Caco-2 (cell line): ENCODE data around the gene AFF4. TPM values are rescaled to one million over a fixed set of nuclear protein-coding genes. Genes with fewer than 3 reads are reported as not detected.

ENCODE experiments used
- BruUV-seq: library from RNA; stranded (reverse); fragments of 400-500 nt; replicated peaks from 2 replicates; lab custom pipeline; 2021; lab: Mats Ljungman, UMichigan
- CTCF ChIA-PET: fragments of 300-600 bp; sonication (Branson Sonifier 250); formaldehyde crosslinking; loops from one replicate; lab custom pipeline; 2022; ENCODE audit warnings: antibody characterized with exemption; lab: Charles Lee
- POLR2A ChIA-PET: fragments of 300-600 bp; sonication (Branson Sonifier 250); formaldehyde crosslinking; loops from one replicate; lab custom pipeline; 2022; ENCODE audit warnings: antibody characterized with exemption; lab: Charles Lee
- DNase-seq, 2 experiments: peaks; one replicate each; pipeline versions ENCODE4 v3.0.0 to v3.0.0-alpha.2; 2020 to 2022
- H3K27me3 ChIP-seq: replicated peaks from 2 replicates; pipeline ENCODE4 v1.6.0; 2011; ENCODE audit warnings: low read length; ENCODE audit not compliant: control insufficient read depth, insufficient read depth
- H3K36me3 ChIP-seq: 2 replicates; pipeline ENCODE4 v1.5.1; 2011; ENCODE audit warnings: low read length; ENCODE audit not compliant: control insufficient read depth, insufficient read depth
- H3K4me1 ChIP-seq: fragments of 250-450 bp; sonication (Bioruptor Pico); 2 replicates; pipeline ENCODE4 v1.5.1; 2020; ENCODE audit warnings: mild to moderate bottlenecking
- H3K4me3 ChIP-seq: 2 replicates; pipeline ENCODE4 v1.5.1; 2011; ENCODE audit warnings: low read depth, mild to moderate bottlenecking, control low read depth, low read length
- H3K9me3 ChIP-seq: fragments of 250-450 bp; sonication (Bioruptor Pico); 2 replicates; pipeline ENCODE4 v1.5.1; 2020; ENCODE audit warnings: mild to moderate bottlenecking, moderate library complexity
- H3K27ac Mint-ChIP-seq: one replicate; pipeline ENCODE4 v1.8.0; 2022; ENCODE audit warnings: mixed read lengths; ENCODE audit not compliant: unreplicated experiment
- H3K27me3 Mint-ChIP-seq: one replicate; pipeline ENCODE4 v1.8.0; 2022; ENCODE audit warnings: mixed read lengths; ENCODE audit not compliant: insufficient read depth, unreplicated experiment
- H3K36me3 Mint-ChIP-seq: one replicate; pipeline ENCODE4 v1.8.0; 2022; ENCODE audit warnings: mild to moderate bottlenecking, mixed read lengths; ENCODE audit not compliant: insufficient read depth, unreplicated experiment
- H3K4me1 Mint-ChIP-seq: one replicate; pipeline ENCODE4 v1.8.0; 2022; ENCODE audit warnings: low read depth, mixed read lengths; ENCODE audit not compliant: unreplicated experiment
- H3K4me3 Mint-ChIP-seq: one replicate; pipeline ENCODE4 v1.8.0; 2022; ENCODE audit warnings: mild to moderate bottlenecking, moderate library complexity, mixed read lengths; ENCODE audit not compliant: unreplicated experiment
- H3K9me3 Mint-ChIP-seq: one replicate; pipeline ENCODE4 v1.8.0; 2022; ENCODE audit warnings: mixed read lengths; ENCODE audit not compliant: unreplicated experiment
- CTCF ChIP-seq, 2 experiments: fragments of 200-600 bp in 1 of 2; IDR thresholded peaks; 1 replicate in 1 of 2; 2 replicates in 1 of 2; pipeline versions ENCODE4 v1.5.1 to v1.8.0; 2011 to 2022; ENCODE audit warnings: antibody characterized with exemption in 1 of 2, control low read depth in 1 of 2, inconsistent platforms in 1 of 2, low read depth in 1 of 2, low read length in 1 of 2, mild to moderate bottlenecking in 1 of 2, moderate library complexity in 1 of 2; ENCODE audit not compliant: insufficient read depth in 1 of 2, severe bottlenecking in 1 of 2, unreplicated experiment in 1 of 2
- intact Hi-C: fragments of 100-400 bp; cut with micrococcal nuclease; formaldehyde crosslinking; loops from one replicate; pipeline ENCODE4 v1.10.0; 2022; ENCODE audit not compliant: unreplicated experiment
- total RNA-seq: library from RNA; stranded (reverse); gene quantifications from 2 replicates; pipeline ENCODE4 v1.2.3, GENCODE V29; 2022

The AFF4 gene
- total RNA-seq, 1 experiment from 2014 or later: 63.9 TPM

GRCh38 chr5:132898094-132898493, 65.3 kb downstream of the AFF4 start:
- peaks cover 80% of the 10 kb centered on the region for H3K36me3 Mint-ChIP-seq
- DNase-seq: no peak
- no peaks in the 10 kb centered on the region for H3K27me3 ChIP-seq
- no peaks in the 10 kb centered on the region for H3K4me1 Mint-ChIP-seq
- H3K27me3 Mint-ChIP-seq: no peaks in the 10 kb centered on the region
- no peaks in the 10 kb centered on the region for H3K36me3 ChIP-seq
- H3K4me3 ChIP-seq: no peak overlapping the region
- ChIA-PET POLR2A (no interaction called here), CTCF (no interaction called here)
- no peak overlapping the region for H3K4me3 Mint-ChIP-seq
- TF ChIP-seq CTCF (IDR thresholded peaks at IDR 0.05; ENCODE audit: insufficient read depth in 1 of 2, low read depth in 1 of 2, low read length in 1 of 2, severe bottlenecking in 1 of 2, unreplicated experiment in 1 of 2): no peak
- BruUV-seq: no TSS peak
- no peaks in the 10 kb centered on the region for H3K9me3 ChIP-seq
- no peaks in the 10 kb centered on the region for H3K9me3 Mint-ChIP-seq
- no peaks in the 10 kb centered on the region for H3K4me1 ChIP-seq
- intact Hi-C loops: no loop called here
- H3K27ac Mint-ChIP-seq: no peak overlapping the region

DNA sequence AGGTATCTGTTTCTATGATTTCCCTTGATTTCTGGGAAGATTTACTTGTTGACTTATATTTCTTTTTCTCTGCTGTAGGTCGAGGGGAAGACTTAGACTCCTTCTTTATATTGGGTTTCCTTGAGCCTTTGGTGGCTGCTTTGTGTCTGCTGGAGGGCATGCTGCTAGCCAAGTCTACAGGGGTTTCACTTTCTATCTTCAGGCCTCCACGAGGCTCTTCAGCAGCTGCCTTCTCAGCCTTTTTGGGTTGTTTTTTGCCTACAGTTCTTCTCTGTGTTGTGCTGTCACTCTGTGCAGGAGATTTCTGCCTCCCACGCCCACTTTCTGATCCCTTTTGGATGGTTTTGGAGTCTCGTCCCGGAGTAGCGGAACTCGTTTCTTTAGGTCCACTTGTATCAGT, 66.7 kb downstream of the AFF4 start:
- ChIA-PET POLR2A (no interaction called here), CTCF (no interaction called here)
- no peaks in the 10 kb centered on the region for H3K27me3 ChIP-seq
- H3K9me3 Mint-ChIP-seq: no peaks in the 10 kb centered on the region
- H3K36me3 Mint-ChIP-seq: peaks cover 79% of the 10 kb centered on the region
- no peak overlapping the region for H3K4me3 Mint-ChIP-seq
- no peaks in the 10 kb centered on the region for H3K9me3 ChIP-seq
- H3K4me3 ChIP-seq: no peak overlapping the region
- no peak overlapping the region for H3K27ac Mint-ChIP-seq
- H3K4me1 ChIP-seq: no peaks in the 10 kb centered on the region
- H3K4me1 Mint-ChIP-seq: no peaks in the 10 kb centered on the region
- no peaks in the 10 kb centered on the region for H3K27me3 Mint-ChIP-seq
- no peak for TF ChIP-seq CTCF (IDR thresholded peaks at IDR 0.05; ENCODE audit: insufficient read depth in 1 of 2, low read depth in 1 of 2, low read length in 1 of 2, severe bottlenecking in 1 of 2, unreplicated experiment in 1 of 2)
- H3K36me3 ChIP-seq: 0 out of 2 replicates have a peak, but pooled peaks cover 1% of the 10 kb centered on the region
- intact Hi-C loops: no loop called here
- TSS peak; percentile 36 for BruUV-seq
- DNase-seq: no peak

DNA sequence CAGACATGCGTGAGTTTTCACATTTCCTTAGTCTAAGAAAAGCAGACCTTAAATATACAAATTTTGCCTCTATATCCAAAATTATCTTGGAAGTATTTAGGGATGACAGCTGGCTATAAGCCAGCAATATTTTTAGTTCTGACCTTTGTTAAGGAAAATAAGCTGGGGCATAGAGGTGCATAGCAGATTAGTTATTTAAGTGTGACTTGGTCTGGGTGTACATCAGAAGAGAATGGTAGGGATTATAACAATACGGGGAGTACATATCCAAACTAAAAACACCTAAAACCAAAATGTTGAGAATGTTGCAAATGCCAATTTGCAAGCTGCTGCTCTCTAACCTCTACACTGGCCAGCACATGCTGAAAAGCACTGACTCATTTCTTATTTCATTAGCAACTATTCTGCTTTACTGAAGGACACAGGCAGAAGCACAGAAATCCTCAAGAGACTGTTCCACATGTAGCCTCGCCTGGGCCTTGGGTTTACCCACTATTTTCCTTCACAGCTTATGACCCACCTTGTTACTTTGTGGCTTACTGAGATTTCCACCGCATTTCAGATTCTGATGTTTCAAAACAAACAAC, 67.6 kb downstream of the AFF4 start:
- H3K27ac Mint-ChIP-seq: no peak overlapping the region
- 0 out of 2 replicates have a peak, but pooled peaks cover 1% of the 10 kb centered on the region for H3K36me3 ChIP-seq
- intact Hi-C loops: no loop called here
- no peak overlapping the region for H3K4me3 ChIP-seq
- no peaks in the 10 kb centered on the region for H3K4me1 Mint-ChIP-seq
- peaks cover 78% of the 10 kb centered on the region for H3K36me3 Mint-ChIP-seq
- no peaks in the 10 kb centered on the region for H3K27me3 ChIP-seq
- no peak overlapping the region for H3K4me3 Mint-ChIP-seq
- H3K9me3 Mint-ChIP-seq: no peaks in the 10 kb centered on the region
- no peak for DNase-seq
- CTCF ChIA-PET: no interaction called here
- BruUV-seq: no TSS peak
- H3K9me3 ChIP-seq: no peaks in the 10 kb centered on the region
- no peaks in the 10 kb centered on the region for H3K4me1 ChIP-seq
- no peaks in the 10 kb centered on the region for H3K27me3 Mint-ChIP-seq
- no peak for TF ChIP-seq CTCF (IDR thresholded peaks at IDR 0.05; ENCODE audit: insufficient read depth in 1 of 2, low read depth in 1 of 2, low read length in 1 of 2, severe bottlenecking in 1 of 2, unreplicated experiment in 1 of 2)
- POLR2A ChIA-PET: no interaction called here
